Suppressor macrophage treated with lipopolysaccharide for 4 hours (primary cell): Measurements from ENCODE around the gene ZKSCAN2.

Experiments used
- DNase-seq: peaks from one replicate; pipeline ENCODE4 v3.0.0-alpha.2; 2020

The ZKSCAN2 gene

DNA sequence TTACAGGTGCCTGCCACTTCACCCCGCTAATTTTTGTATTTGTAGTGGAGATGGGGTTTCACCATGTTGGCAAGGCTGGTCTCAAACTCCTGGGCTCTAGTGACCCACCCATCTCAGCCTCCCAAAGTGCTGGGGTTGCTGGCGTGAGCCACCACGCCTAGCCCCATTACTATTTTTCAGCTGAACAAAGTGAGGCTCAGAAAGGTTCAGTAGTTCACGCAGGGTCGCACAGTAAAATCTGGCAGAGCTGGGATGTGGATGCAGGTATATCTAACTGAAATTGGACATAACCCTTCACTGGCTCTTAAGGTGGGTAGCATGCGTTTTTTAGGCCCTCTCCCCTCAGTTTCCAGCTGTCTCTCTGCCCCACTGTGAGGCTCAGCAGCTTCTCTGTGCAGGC, 33.7 kb downstream of the ZKSCAN2 start:
- no peak for DNase-seq

- no peak for DNase-seq
Observed at GRCh38 chr16:25222959-25223358, 34.7 kb downstream of the ZKSCAN2 start.

- no peak for DNase-seq
Observed at GRCh38 chr16:25219070-25219737, 38.4 kb downstream of the ZKSCAN2 start.

DNA sequence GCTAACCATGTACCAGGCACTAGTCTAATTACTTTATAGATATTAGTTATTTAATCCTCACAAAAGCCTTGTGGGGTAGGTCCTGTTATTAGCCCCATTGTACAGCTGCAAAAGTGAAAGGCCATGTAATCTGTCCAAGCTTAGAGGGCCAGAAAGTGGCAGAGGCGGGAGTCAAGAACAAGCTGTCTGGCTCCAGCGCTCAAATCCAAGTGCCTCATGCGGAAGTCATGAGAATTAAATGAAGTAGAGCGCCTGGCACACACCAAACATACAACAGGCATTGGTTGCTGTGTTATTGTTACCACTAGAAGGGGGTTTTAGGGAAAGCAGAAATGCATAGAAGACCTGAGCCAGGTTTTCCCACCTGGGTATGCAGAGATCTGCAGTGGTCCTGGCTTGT, 39.7 kb downstream of the ZKSCAN2 start:
- DNase-seq = no peak

DNA sequence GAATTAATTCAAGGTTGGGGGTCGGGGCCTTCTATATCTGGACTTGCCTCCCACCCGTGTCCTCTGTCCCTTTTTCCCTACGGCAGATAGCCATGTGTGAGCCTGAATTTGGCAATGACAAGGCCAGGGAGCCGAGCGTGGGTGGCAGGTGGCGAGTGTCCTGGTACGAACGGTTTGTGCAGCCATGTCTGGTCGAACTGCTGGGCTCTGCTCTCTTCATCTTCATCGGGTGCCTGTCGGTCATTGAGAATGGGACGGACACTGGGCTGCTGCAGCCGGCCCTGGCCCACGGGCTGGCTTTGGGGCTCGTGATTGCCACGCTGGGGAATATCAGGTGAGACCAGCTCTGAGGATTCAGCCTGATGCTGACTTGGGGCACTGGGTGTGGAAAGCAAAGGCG, 40.5 kb downstream of the ZKSCAN2 start:
- no peak for DNase-seq

DNA sequence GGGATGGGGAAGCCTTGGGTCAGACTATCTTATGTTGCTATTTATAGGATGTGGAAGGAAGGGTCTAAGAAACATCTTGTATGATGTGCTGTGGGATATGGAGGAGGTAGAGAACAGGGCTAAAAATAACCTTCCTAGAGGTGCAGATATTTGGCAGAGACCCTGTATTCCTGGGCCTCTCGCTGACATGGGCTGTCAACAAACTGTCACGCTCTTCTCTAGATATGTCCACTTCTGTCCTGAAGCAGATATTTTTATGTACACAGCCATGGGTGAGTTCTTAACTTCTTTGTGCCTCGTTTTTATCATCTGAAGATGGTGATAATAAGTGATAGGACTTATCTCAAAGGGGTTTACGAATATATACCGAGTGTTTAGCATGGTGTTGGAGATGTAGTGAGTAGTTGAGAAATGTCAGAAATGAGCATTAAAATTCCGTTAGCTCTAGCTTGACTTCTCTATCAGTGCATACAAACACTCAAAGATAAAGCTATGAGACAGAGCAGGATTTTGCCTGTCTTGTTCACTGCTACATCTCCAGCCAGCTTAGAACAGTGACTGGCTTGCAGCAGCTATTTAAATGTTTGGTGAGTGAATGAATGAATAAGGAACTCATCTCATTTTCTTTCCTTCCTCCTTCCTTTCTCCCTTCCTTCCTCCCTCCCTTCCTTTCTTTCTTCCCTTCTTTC, 43.8 kb downstream of the ZKSCAN2 start:
- no peak for DNase-seq

GRCh38 chr16:25212636-25213035, 45.0 kb downstream of the ZKSCAN2 start:
- no peak for DNase-seq

GRCh38 chr16:25210758-25211157, 46.9 kb downstream of the ZKSCAN2 start:
- DNase-seq = peak; percentile 54

DNA sequence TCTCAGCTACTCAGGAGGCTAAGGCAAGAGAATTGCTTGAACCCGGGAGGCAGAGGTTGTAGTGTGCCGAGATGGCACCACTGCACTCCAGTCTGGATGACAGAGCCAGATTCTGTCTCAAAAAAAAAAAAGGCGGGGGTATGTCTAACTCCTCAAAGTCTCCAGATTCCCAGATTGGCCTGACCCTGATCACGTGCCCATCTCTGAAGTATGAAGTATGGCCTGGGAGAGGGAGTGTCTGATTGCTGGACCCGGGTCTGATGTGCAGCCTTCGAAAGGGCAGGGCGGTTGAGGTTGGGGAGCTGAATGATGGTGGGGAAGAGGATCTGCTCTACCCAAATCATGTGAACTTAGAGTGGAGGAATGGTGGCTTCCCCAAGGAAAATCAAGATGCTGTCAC, 58.2 kb downstream of the ZKSCAN2 start:
- DNase-seq = no peak

DNA sequence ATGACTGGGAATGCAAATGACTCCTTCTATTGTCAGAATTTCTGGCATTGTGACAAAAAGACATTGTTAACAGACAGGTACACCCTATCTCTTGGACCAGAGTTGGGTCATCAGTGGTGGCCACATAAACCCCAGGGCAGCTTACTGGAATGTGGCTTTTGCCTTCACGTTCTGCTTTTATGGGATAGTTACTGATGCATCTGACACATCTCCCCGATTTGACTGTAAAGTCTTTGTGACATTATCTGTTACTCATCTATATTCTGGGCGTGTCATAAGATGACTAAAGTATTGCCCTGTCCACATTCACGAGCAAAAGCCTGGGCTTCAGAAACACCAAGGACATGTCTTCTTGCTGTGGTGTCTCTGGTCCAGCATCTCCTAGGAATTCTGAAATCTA, 59.6 kb downstream of the ZKSCAN2 start:
- peak; percentile 5 for DNase-seq

GRCh38 chr16:25194273-25194878, 63.3 kb downstream of the ZKSCAN2 start:
- no peak for DNase-seq

DNA sequence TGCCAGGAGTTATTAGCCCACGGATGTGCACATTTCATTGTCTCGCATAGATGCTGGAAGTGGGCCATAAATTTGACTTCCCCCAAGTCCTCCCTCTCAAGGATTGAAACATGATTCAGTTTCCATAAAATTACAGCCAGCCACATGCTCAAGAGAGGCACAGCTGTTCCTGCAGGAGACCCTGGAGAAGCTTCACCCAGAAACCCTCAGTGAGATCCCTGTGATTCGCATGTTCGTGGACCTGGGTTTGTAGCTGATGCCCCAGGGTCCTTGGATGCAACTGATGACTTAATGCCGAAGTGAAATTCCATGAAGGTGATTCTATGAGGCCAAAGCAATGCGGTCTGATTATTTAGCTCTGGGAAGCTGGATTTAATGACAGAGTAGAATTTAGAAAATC, 65.5 kb downstream of the ZKSCAN2 start:
- DNase-seq = no peak

DNA sequence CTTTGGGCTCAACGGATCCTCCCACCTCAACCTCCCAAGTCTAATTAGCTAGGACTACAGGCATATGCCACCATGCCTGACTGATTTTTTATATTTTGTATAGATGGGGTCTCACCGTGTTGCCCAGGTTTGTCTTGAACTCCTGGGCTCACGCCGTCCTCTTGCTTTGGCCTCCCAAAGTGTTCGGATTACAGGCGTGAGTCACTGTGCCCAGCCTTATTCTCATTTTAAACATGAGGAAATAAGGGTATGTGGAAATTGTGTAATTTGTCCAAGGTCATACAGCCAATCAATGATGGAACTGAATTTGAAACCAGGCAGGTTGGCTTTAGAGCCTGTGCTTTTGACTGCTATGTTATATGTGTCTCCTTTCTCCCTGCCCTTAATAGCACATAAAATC, 68.3 kb downstream of the ZKSCAN2 start:
- DNase-seq = no peak

- no peak for DNase-seq
Observed at GRCh38 chr16:25187491-25187795, 70.2 kb downstream of the ZKSCAN2 start.
